BE2C (cell line): ENCODE measurements around the gene SMC1A.

Experiments used
- DNase-seq: peaks from one replicate; pipeline ENCODE4 v3.0.0-alpha.2; 2020
- H3K27me3 ChIP-seq: fragments of 250-450 bp; sonication (Bioruptor Pico); 2 replicates; pipeline ENCODE4 v1.5.1; 2020; ENCODE audit warnings: mild to moderate bottlenecking
- H3K36me3 ChIP-seq: fragments of 250-450 bp; sonication (Bioruptor Pico); 2 replicates; pipeline ENCODE4 v1.5.1; 2020; ENCODE audit warnings: mild to moderate bottlenecking
- H3K4me1 ChIP-seq: fragments of 250-450 bp; sonication (Bioruptor Pico); 2 replicates; pipeline ENCODE4 v1.5.1; 2020
- H3K4me3 ChIP-seq: 2 replicates; pipeline ENCODE4 v1.5.1; 2011; ENCODE audit warnings: low read depth, low read length
- H3K9me3 ChIP-seq: fragments of 250-450 bp; sonication (Bioruptor Pico); 2 replicates; pipeline ENCODE4 v1.5.1; 2020
- TF ChIP-seq, protein P1 (sequence below): IDR thresholded peaks from 2 replicates; pipeline ENCODE4 v1.5.1; 2012; ENCODE audit warnings: mild to moderate bottlenecking, low read depth, low read length

Gene SMC1A

DNA sequence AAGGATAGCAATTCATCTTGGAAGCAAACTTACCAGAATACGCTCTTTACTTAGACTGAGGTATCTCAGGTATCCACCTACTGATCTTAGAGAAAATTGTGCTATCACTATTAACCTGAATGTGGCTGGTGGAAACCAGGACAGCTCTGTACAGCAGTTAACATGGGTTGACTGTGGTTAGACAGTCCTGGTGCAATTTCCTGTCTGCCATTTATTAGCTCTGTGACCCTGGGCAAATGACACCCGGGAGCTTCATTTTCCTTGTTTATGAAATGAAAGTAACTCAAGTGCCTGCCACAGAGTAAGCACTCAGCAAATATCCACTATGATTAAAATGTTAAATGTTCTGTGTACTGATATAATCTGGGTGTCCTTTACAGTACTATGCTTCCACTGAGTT, 60.0 kb downstream of the SMC1A start:
- Histone ChIP-seq H3K4me1 (no peaks in the 10 kb centered on the region), H3K27me3 (no peaks in the 10 kb centered on the region), H3K4me3 (no peak overlapping the region), H3K9me3 (no peaks in the 10 kb centered on the region), H3K36me3 (no peaks in the 10 kb centered on the region)
- DNase-seq, result no peak
- TF ChIP-seq, protein P1, sequence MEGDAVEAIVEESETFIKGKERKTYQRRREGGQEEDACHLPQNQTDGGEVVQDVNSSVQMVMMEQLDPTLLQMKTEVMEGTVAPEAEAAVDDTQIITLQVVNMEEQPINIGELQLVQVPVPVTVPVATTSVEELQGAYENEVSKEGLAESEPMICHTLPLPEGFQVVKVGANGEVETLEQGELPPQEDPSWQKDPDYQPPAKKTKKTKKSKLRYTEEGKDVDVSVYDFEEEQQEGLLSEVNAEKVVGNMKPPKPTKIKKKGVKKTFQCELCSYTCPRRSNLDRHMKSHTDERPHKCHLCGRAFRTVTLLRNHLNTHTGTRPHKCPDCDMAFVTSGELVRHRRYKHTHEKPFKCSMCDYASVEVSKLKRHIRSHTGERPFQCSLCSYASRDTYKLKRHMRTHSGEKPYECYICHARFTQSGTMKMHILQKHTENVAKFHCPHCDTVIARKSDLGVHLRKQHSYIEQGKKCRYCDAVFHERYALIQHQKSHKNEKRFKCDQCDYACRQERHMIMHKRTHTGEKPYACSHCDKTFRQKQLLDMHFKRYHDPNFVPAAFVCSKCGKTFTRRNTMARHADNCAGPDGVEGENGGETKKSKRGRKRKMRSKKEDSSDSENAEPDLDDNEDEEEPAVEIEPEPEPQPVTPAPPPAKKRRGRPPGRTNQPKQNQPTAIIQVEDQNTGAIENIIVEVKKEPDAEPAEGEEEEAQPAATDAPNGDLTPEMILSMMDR, result no peak

DNA sequence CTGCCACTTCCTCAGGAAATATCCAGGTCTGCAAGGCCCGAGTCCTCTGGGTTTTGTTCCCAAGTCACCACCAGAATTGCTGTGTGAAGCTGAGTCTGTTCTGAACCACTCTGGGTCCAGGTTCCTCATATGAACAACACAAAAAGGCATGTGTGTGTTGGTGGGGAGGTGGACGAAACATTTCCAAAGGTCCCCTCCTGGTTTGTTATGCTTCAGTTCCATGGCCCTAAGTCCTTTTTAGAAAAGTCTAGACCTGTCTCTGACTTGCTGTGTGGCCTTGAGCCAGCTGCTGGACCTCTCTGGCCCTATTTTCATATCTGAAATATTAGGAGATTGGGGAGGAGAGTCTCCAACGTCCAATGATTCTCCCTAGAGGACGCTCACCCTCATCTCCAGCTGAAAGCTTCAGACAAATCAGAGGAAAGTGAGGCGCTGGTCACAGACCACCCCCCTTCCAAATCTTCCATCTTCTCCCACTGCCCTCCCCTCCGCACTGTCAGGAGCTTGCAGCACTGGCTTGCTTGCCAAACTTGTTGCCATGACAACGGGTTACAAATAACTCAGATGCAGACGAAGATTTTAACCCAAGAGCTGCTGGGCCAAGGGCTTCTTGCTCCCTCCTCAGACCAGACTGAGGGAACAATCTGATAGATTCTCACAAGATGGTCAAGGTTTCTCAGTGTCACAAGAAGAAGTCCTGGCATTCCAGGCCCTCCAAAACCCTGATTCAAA, 64.5 kb downstream of the SMC1A start:
- TF ChIP-seq, protein P1, result no peak
- Histone ChIP-seq H3K4me3 (no peak overlapping the region), H3K36me3 (no peaks in the 10 kb centered on the region), H3K4me1 (no peaks in the 10 kb centered on the region), H3K27me3 (no peaks in the 10 kb centered on the region), H3K9me3 (no peaks in the 10 kb centered on the region)
- no peak for DNase-seq

DNA sequence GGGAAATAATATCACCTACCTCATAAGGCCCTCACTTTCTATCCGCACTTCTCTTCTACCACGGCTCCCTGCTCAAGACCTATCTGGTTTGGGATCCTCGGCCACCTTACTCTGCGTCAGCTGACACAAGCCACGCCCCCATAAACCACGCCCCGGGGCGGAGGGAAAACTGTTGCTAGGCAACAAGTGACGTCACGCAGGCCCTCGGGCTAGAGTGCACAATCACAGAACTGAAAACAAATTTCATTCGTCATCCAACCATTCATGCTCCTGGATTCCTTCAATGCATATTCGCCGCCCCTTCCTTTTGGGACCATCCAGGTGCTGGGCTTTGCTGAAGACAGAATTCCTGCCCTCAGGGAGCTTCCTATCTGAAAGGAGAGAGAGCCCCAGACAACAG, 66.3 kb downstream of the SMC1A start:
- no peak overlapping the region for H3K4me3 ChIP-seq
- peak; percentile 68 for DNase-seq
- H3K4me1 ChIP-seq, result no peaks in the 10 kb centered on the region
- no peaks in the 10 kb centered on the region for H3K27me3 ChIP-seq
- TF ChIP-seq, protein P1, result no peak
- no peaks in the 10 kb centered on the region for H3K36me3 ChIP-seq
- no peaks in the 10 kb centered on the region for H3K9me3 ChIP-seq

DNA sequence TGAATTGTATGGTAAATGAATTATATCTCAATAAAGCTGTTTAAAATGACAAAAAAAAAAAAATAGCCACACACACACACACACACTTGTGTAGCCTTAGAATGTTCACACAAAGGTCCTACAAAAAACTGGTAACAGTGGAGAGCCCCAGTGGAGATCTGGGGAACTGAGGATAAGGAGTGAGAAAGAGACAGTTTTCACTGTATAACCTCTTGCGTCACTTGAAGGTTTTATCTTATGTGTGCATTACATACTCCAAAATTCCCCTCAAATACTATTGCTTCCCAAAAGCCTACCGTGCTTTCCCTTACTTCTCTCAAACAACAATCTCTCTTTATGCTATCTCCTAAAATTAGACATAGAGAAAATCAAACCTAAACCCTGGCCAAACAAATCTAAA, 67.8 kb downstream of the SMC1A start:
- Histone ChIP-seq H3K4me3 (no peak overlapping the region), H3K27me3 (no peaks in the 10 kb centered on the region)
- TF ChIP-seq, protein P1, result no peak

DNA sequence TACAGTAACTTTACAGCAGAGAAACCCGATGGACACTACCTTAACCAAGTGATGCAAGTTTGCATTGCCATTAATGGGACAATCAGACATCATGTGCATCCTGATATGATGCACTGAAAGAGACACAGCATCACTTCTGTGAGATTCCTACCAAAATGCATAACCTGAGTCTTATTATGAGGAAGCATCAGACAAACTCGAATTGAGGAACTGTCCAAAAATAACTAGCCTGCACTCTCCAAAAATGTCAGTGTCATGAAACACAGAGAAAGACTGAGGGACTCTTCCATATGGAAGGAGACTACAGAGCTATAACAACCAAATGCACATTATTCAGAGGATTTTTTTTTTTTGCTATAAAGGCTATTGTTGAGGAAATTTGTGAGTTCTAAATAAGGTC, 74.5 kb downstream of the SMC1A start:
- TF ChIP-seq, protein P1, result no peak
- H3K9me3 ChIP-seq, result no peaks in the 10 kb centered on the region
- H3K4me1 ChIP-seq, result no peaks in the 10 kb centered on the region
- no peaks in the 10 kb centered on the region for H3K27me3 ChIP-seq
- no peak overlapping the region for H3K4me3 ChIP-seq
- no peaks in the 10 kb centered on the region for H3K36me3 ChIP-seq
- DNase-seq, result no peak

More for the DNA sequence above, 67.8 kb downstream of the SMC1A start:
- DNase-seq, result no peak
- no peaks in the 10 kb centered on the region for H3K9me3 ChIP-seq
- no peaks in the 10 kb centered on the region for H3K4me1 ChIP-seq
- H3K36me3 ChIP-seq, result no peaks in the 10 kb centered on the region

DNA sequence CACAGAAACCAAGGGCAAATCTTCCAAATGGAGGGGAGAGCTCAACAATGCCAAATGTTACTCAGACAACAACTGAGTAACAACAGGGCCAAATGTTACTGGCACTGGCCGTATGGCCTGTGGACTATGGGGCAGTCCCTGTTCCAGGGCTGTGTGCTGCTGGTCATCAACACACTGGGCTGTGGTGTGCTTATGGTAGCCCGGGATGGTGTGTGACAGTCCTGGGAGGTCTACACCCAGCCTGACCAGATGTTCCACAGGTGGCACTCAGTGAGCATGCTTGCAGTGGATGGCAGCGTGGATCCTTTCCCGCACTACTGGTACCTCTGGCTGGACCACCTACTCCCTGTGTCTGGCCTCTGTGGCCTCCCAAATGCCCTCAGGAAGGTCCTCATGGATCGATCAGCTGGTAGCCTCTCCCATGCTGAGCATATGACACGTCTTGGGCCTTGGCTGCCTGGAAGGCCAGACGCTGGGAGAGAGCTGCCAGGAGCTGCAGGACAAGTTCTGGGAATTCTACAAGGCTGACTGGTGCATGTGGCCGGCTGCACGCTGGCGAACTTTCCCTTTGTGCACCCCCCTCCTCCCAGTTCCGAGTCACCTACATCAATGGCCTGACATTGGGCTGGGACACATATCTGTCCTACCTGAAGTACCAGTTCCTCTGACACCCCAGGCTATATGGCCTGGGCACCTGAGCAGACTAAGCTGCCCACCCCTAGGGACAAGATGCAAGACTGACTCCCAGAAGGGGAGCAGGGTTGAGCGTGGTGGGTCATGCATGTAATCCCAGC, 81.4 kb downstream of the SMC1A start:
- TF ChIP-seq, protein P1, result no peak
- Histone ChIP-seq H3K4me3 (no peak overlapping the region), H3K9me3 (no peaks in the 10 kb centered on the region), H3K36me3 (no peaks in the 10 kb centered on the region), H3K27me3 (no peaks in the 10 kb centered on the region), H3K4me1 (no peaks in the 10 kb centered on the region)
- DNase-seq, result no peak
